BLaER1 (cell line): Measurements from ENCODE around the gene FBXO7.

Experiments
- H3K27ac ChIP-seq: shearing (Covaris generic); formaldehyde crosslinking; 2 replicates; pipeline ENCODE4 v1.8.1; 2022
- H3K27me3 ChIP-seq: shearing (Covaris generic); formaldehyde crosslinking; 2 replicates; pipeline ENCODE4 v1.8.1; 2022
- H3K36me3 ChIP-seq: shearing (Covaris generic); formaldehyde crosslinking; 2 replicates; pipeline ENCODE4 v1.8.1; 2022
- H3K4me1 ChIP-seq: shearing (Covaris generic); formaldehyde crosslinking; 2 replicates; pipeline ENCODE4 v1.8.1; 2022
- H3K4me2 ChIP-seq: shearing (Covaris generic); formaldehyde crosslinking; 2 replicates; pipeline ENCODE4 v1.8.1; 2022
- H3K4me3 ChIP-seq: shearing (Covaris generic); formaldehyde crosslinking; 2 replicates; pipeline ENCODE4 v1.8.1; 2022
- H3K9ac ChIP-seq: shearing (Covaris generic); formaldehyde crosslinking; 2 replicates; pipeline ENCODE4 v1.8.1; 2022
- H3K9me3 ChIP-seq: shearing (Covaris generic); formaldehyde crosslinking; 2 replicates; pipeline ENCODE4 v1.8.1; 2022
- H4K20me1 ChIP-seq: shearing (Covaris generic); formaldehyde crosslinking; 2 replicates; pipeline ENCODE4 v1.8.1; 2022
- Cebpa-rat ChIP-seq: shearing (Covaris generic); IDR thresholded peaks from 2 replicates; pipeline ENCODE4 v1.8.1; 2022

Gene FBXO7

GRCh38 chr22:32535531-32536190 lies 61.0 kb downstream of the FBXO7 start:
- H3K9me3 ChIP-seq: no peaks in the 10 kb centered on the region
- no peaks in the 10 kb centered on the region for H4K20me1 ChIP-seq
- no peak overlapping the region for H3K9ac ChIP-seq
- TF ChIP-seq Cebpa-rat: no peak
- H3K4me2 ChIP-seq: no peak overlapping the region
- peaks cover 27% of the 10 kb centered on the region for H3K4me1 ChIP-seq
- no peak overlapping the region for H3K27ac ChIP-seq
- no peak overlapping the region for H3K4me3 ChIP-seq
- no peaks in the 10 kb centered on the region for H3K27me3 ChIP-seq
- no peaks in the 10 kb centered on the region for H3K36me3 ChIP-seq

- Histone ChIP-seq H3K9me3 (no peaks in the 10 kb centered on the region), H3K27me3 (no peaks in the 10 kb centered on the region), H4K20me1 (no peaks in the 10 kb centered on the region), H3K4me1 (peaks cover 22% of the 10 kb centered on the region), H3K27ac (no peak overlapping the region), H3K36me3 (no peaks in the 10 kb centered on the region), H3K4me2 (no peak overlapping the region), H3K4me3 (no peak overlapping the region), H3K9ac (no peak overlapping the region)
- no peak for TF ChIP-seq Cebpa-rat
These were observed 61.7 kb downstream of the FBXO7 start for GRCh38 chr22:32536352-32536751.

- TF ChIP-seq Cebpa-rat: no peak
- no peaks in the 10 kb centered on the region for H4K20me1 ChIP-seq
- peaks cover 9% of the 10 kb centered on the region for H3K4me1 ChIP-seq
- no peak overlapping the region for H3K9ac ChIP-seq
- no peak overlapping the region for H3K27ac ChIP-seq
- H3K27me3 ChIP-seq: no peaks in the 10 kb centered on the region
- H3K4me3 ChIP-seq: no peak overlapping the region
- no peaks in the 10 kb centered on the region for H3K9me3 ChIP-seq
- no peak overlapping the region for H3K4me2 ChIP-seq
- no peaks in the 10 kb centered on the region for H3K36me3 ChIP-seq
These were observed 63.9 kb downstream of the FBXO7 start for GRCh38 chr22:32538521-32538920.

- Histone ChIP-seq H3K4me2 (peak overlapping the region; percentile 17; the same call in 1 of the 2 replicates), H3K27ac (no peak overlapping the region), H3K27me3 (no peaks in the 10 kb centered on the region), H3K36me3 (no peaks in the 10 kb centered on the region), H4K20me1 (no peaks in the 10 kb centered on the region), H3K4me1 (peaks cover 9% of the 10 kb centered on the region), H3K9ac (no peak overlapping the region), H3K9me3 (no peaks in the 10 kb centered on the region), H3K4me3 (no peak overlapping the region)
- no peak for TF ChIP-seq Cebpa-rat
These were observed 65.2 kb downstream of the FBXO7 start for GRCh38 chr22:32539631-32540421.

GRCh38 chr22:32541481-32541880 lies 66.9 kb downstream of the FBXO7 start:
- no peak overlapping the region for H3K4me2 ChIP-seq
- H3K27me3 ChIP-seq: no peaks in the 10 kb centered on the region
- H3K4me3 ChIP-seq: no peak overlapping the region
- H3K36me3 ChIP-seq: no peaks in the 10 kb centered on the region
- no peaks in the 10 kb centered on the region for H3K9me3 ChIP-seq
- H3K9ac ChIP-seq: no peak overlapping the region
- no peak overlapping the region for H3K27ac ChIP-seq
- peaks cover 9% of the 10 kb centered on the region for H3K4me1 ChIP-seq
- no peaks in the 10 kb centered on the region for H4K20me1 ChIP-seq
- no peak for TF ChIP-seq Cebpa-rat

- Histone ChIP-seq H3K27ac (no peak overlapping the region), H3K27me3 (no peaks in the 10 kb centered on the region), H3K4me1 (peaks cover 9% of the 10 kb centered on the region), H3K4me3 (no peak overlapping the region), H3K9ac (no peak overlapping the region), H3K36me3 (no peaks in the 10 kb centered on the region), H3K4me2 (no peak overlapping the region), H3K9me3 (no peaks in the 10 kb centered on the region), H4K20me1 (no peaks in the 10 kb centered on the region)
- no peak for TF ChIP-seq Cebpa-rat
These were observed 67.6 kb downstream of the FBXO7 start for GRCh38 chr22:32542066-32542676.

GRCh38 chr22:32542677-32543357 lies 68.2 kb downstream of the FBXO7 start:
- TF ChIP-seq Cebpa-rat: no peak
- Histone ChIP-seq H3K9me3 (no peaks in the 10 kb centered on the region), H3K9ac (no peak overlapping the region), H3K4me3 (no peak overlapping the region), H3K36me3 (no peaks in the 10 kb centered on the region), H3K4me2 (no peak overlapping the region), H4K20me1 (no peaks in the 10 kb centered on the region), H3K27ac (no peak overlapping the region), H3K4me1 (peaks cover 9% of the 10 kb centered on the region), H3K27me3 (no peaks in the 10 kb centered on the region)

- Histone ChIP-seq H3K27me3 (no peaks in the 10 kb centered on the region), H3K9me3 (no peaks in the 10 kb centered on the region), H3K4me3 (no peak overlapping the region), H3K4me1 (peaks cover 5% of the 10 kb centered on the region), H3K9ac (no peak overlapping the region), H3K36me3 (no peaks in the 10 kb centered on the region), H3K27ac (no peak overlapping the region), H4K20me1 (no peaks in the 10 kb centered on the region), H3K4me2 (no peak overlapping the region)
- no peak for TF ChIP-seq Cebpa-rat
These were observed 70.4 kb downstream of the FBXO7 start for GRCh38 chr22:32544953-32545558.

- TF ChIP-seq Cebpa-rat: no peak
- Histone ChIP-seq H3K4me1 (no peaks in the 10 kb centered on the region), H3K36me3 (no peaks in the 10 kb centered on the region), H3K27me3 (no peaks in the 10 kb centered on the region), H4K20me1 (no peaks in the 10 kb centered on the region), H3K4me2 (no peak overlapping the region), H3K9ac (no peak overlapping the region), H3K9me3 (no peaks in the 10 kb centered on the region), H3K4me3 (no peak overlapping the region), H3K27ac (no peak overlapping the region)
These were observed 71.2 kb downstream of the FBXO7 start for GRCh38 chr22:32545801-32546200.
